Neural cell (in vitro differentiated cells): ENCODE measurements around the gene RNF215. TPM values are rescaled to one million over a fixed set of nuclear protein-coding genes. Genes with fewer than 3 reads are reported as not detected.

ENCODE experiments used
- H2AFZ ChIP-seq: fragments of 200-600, 300-800 bp; sonication (generic), shearing (Covaris generic); 2 replicates; pipeline ENCODE4 v1.6.0; 2014; ENCODE audit warnings: low read depth, mild to moderate bottlenecking, antibody characterized with exemption, low read length, moderate library complexity
- H3F3A ChIP-seq: fragments of 200-600 bp; shearing (Covaris generic); 2 replicates; pipeline ENCODE4 v1.6.1; 2016; ENCODE audit warnings: mild to moderate bottlenecking, moderate library complexity, mixed read lengths, antibody characterized with exemption, low read length; ENCODE audit not compliant: insufficient read depth, poor library complexity, severe bottlenecking
- H3K27ac ChIP-seq: fragments of 200-600, 300-800 bp; sonication (generic), shearing (Covaris generic); 2 replicates; pipeline ENCODE4 v1.5.1; 2014; ENCODE audit warnings: mild to moderate bottlenecking, low read length, moderate library complexity
- H3K27me3 ChIP-seq: fragments of 300-800, 200-600 bp; sonication (generic), shearing (Covaris generic); 2 replicates; pipeline ENCODE4 v1.6.0; 2014; ENCODE audit warnings: mild to moderate bottlenecking, low read depth, low read length, moderate library complexity; ENCODE audit not compliant: insufficient read depth
- H3K36me3 ChIP-seq: fragments of 300-800, 200-600 bp; sonication (generic), shearing (Covaris generic); 2 replicates; pipeline ENCODE4 v1.5.1; 2014; ENCODE audit warnings: mild to moderate bottlenecking, antibody characterized with exemption, low read length, moderate library complexity; ENCODE audit not compliant: insufficient read depth
- H3K4me2 ChIP-seq: fragments of 300-800, 200-600 bp; sonication (generic), shearing (Covaris generic); 2 replicates; pipeline ENCODE4 v1.6.0; 2014; ENCODE audit warnings: mild to moderate bottlenecking, low read length
- H3K4me3 ChIP-seq: fragments of 300-800, 200-600 bp; sonication (generic), shearing (Covaris generic); 2 replicates; pipeline ENCODE4 v1.5.1; 2014; ENCODE audit warnings: mild to moderate bottlenecking, low read length, moderate library complexity
- H3K79me2 ChIP-seq: fragments of 200-600 bp; shearing (Covaris generic); replicated peaks from 2 replicates; pipeline ENCODE4 v1.6.0; 2014; ENCODE audit warnings: mild to moderate bottlenecking, low read length, moderate library complexity; ENCODE audit not compliant: insufficient read depth
- H3K9ac ChIP-seq: fragments of 300-800, 200-600 bp; sonication (generic), shearing (Covaris generic); 2 replicates; pipeline ENCODE4 v1.6.1; 2016; ENCODE audit warnings: mild to moderate bottlenecking, low read length, mixed read lengths
- H3K9me2 ChIP-seq: fragments of 200-600 bp; shearing (Covaris generic); 2 replicates; pipeline ENCODE4 v1.6.1; 2016; ENCODE audit warnings: mild to moderate bottlenecking, low read length, mixed read lengths; ENCODE audit not compliant: insufficient read depth
- H3K9me3 ChIP-seq: fragments of 200-600, 300-800 bp; sonication (generic), shearing (Covaris generic); 2 replicates; pipeline ENCODE4 v1.6.1; 2016; ENCODE audit warnings: mild to moderate bottlenecking, mixed run types, low read length, moderate library complexity, mixed read lengths
- H4K20me1 ChIP-seq: fragments of 200-600 bp; shearing (Covaris generic); 2 replicates; pipeline ENCODE4 v1.6.1; 2016; ENCODE audit warnings: mild to moderate bottlenecking, mixed run types; ENCODE audit not compliant: insufficient read depth
- EP300 ChIP-seq: fragments of 450-650 bp; conservative IDR thresholded peaks from 2 replicates; pipeline ENCODE4 v1.6.1; 2014; ENCODE audit warnings: antibody characterized with exemption, mild to moderate bottlenecking, moderate library complexity; ENCODE audit not compliant: poor library complexity, severe bottlenecking
- EZH2 ChIP-seq: fragments of 200-600, 300-800 bp; shearing (Covaris generic), sonication (generic); IDR thresholded peaks from 2 replicates; pipeline ENCODE4 v1.6.1; 2014; ENCODE audit warnings: antibody characterized with exemption, low read length, borderline replicate concordance, mild to moderate bottlenecking; ENCODE audit not compliant: insufficient read depth, poor library complexity, severe bottlenecking
- MXI1 ChIP-seq: fragments of 450-650 bp; conservative IDR thresholded peaks from 2 replicates; pipeline ENCODE4 v1.6.1; 2014; ENCODE audit warnings: antibody characterized with exemption, mild to moderate bottlenecking; ENCODE audit not compliant: poor library complexity, severe bottlenecking
- POLR2AphosphoS5 ChIP-seq: IDR thresholded peaks from 2 replicates; pipeline ENCODE4 v1.6.1; 2012
- RAD21 ChIP-seq: fragments of 450-650 bp; conservative IDR thresholded peaks from 2 replicates; pipeline ENCODE4 v1.6.1; 2014; ENCODE audit warnings: antibody characterized with exemption, mild to moderate bottlenecking, moderate library complexity
- SMC3 ChIP-seq: fragments of 450-650 bp; conservative IDR thresholded peaks from 2 replicates; pipeline ENCODE4 v1.6.1; 2014; ENCODE audit warnings: antibody characterized with exemption, mild to moderate bottlenecking, moderate library complexity; ENCODE audit not compliant: poor library complexity
- TAF1 ChIP-seq: IDR thresholded peaks from 2 replicates; pipeline ENCODE4 v1.6.1; 2012; ENCODE audit warnings: low read depth
- polyA plus RNA-seq: library from polyadenylated mRNA; depleted of rRNA; stranded (reverse); fragments of >200 nt; gene quantifications from 2 replicates; pipeline ENCODE4 v1.2.3, GENCODE V29; 2014
- TF ChIP-seq, protein P1 (sequence below): fragments of 450-650 bp; IDR thresholded peaks from 2 replicates; pipeline ENCODE4 v1.5.1; 2014; ENCODE audit warnings: antibody characterized with exemption, mild to moderate bottlenecking, moderate library complexity; ENCODE audit not compliant: poor library complexity, severe bottlenecking
- TF ChIP-seq, protein P2 (sequence below): IDR thresholded peaks from 2 replicates; pipeline ENCODE4 v1.6.1; 2012; ENCODE audit warnings: borderline replicate concordance

RNF215 gene
- polyA plus RNA-seq, 1 donor from 2014 or later: 28.3 TPM

DNA sequence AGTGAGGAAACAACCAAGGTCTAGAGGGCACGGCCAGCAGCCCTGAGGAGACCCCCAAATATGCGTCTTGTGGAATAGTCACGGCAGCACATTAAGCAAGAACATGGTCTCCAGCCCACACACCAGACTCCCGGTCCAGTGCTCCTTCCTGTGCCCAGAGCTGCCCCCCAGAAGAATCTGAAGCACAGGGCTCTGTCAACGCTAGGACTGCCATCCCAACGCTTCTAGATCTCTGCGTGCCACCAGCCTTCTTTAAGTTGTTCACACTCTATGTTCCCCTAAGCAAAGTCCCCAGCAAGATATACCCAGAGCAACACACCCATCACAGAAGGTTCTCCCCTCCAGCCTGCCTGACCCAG lies 6.1 kb upstream of the RNF215 start:
- no peaks in the 10 kb centered on the region for H3K9me3 ChIP-seq
- H3K79me2 ChIP-seq: no peaks in the 10 kb centered on the region
- H3K36me3 ChIP-seq: no peaks in the 10 kb centered on the region
- peaks cover 18% of the 10 kb centered on the region for H3K27me3 ChIP-seq
- TF ChIP-seq RAD21: no peak
- no peak for TF ChIP-seq TAF1
- no peak for TF ChIP-seq MXI1
- TF ChIP-seq EZH2: no peak
- no peaks in the 10 kb centered on the region for H4K20me1 ChIP-seq
- H3K9ac ChIP-seq: no peak overlapping the region
- H3K27ac ChIP-seq: no peak overlapping the region
- no peaks in the 10 kb centered on the region for H3F3A ChIP-seq
- no peak overlapping the region for H2AFZ ChIP-seq
- no peak overlapping the region for H3K4me3 ChIP-seq
- no peak overlapping the region for H3K4me2 ChIP-seq
- H3K9me2 ChIP-seq: no peaks in the 10 kb centered on the region

DNA sequence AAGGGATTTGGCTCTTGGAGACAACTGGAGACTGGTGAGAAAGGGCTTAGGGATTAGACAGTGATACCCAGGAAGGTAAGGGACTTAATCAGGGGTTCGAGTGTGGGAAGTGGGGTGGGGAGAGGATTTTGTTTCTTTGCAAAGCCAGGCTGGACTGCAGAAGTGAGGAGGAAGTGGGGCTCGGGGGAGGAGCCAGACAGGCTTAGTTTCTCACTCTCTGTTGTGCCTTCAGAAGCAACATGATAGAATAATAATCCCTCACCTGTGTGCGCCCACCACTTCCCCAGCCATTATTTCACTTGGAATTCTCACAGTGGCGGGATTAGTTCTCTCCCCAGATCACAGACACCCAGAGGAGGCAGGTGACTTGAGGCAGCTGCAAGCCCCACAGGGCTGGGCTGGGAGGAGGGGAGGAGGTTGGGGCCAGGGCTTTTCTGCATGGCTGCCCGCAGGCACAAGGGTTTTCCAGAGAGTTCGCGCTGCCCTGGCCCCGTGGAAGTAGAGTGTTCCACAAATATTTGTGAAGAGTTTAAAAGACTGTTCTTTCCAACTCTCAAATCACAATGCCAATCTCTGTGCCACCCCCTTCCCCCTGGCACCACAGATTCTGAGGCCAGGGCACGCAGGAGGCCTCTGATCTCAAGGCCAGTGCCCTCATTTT lies 5.6 kb upstream of the RNF215 start:
- Histone ChIP-seq H3K27ac (no peak overlapping the region), H3K9me3 (no peaks in the 10 kb centered on the region), H3K9ac (no peak overlapping the region), H2AFZ (no peak overlapping the region), H3K9me2 (no peaks in the 10 kb centered on the region), H3K36me3 (no peaks in the 10 kb centered on the region), H3F3A (no peaks in the 10 kb centered on the region), H3K4me2 (no peak overlapping the region), H3K79me2 (no peaks in the 10 kb centered on the region), H3K27me3 (peaks cover 15% of the 10 kb centered on the region), H3K4me3 (no peak overlapping the region), H4K20me1 (no peaks in the 10 kb centered on the region)
- TF ChIP-seq EZH2 (no peak), EP300 (no peak), RAD21 (no peak), TAF1 (no peak), SMC3 (no peak), POLR2AphosphoS5 (no peak), MXI1 (no peak)
- TF ChIP-seq, protein P1, sequence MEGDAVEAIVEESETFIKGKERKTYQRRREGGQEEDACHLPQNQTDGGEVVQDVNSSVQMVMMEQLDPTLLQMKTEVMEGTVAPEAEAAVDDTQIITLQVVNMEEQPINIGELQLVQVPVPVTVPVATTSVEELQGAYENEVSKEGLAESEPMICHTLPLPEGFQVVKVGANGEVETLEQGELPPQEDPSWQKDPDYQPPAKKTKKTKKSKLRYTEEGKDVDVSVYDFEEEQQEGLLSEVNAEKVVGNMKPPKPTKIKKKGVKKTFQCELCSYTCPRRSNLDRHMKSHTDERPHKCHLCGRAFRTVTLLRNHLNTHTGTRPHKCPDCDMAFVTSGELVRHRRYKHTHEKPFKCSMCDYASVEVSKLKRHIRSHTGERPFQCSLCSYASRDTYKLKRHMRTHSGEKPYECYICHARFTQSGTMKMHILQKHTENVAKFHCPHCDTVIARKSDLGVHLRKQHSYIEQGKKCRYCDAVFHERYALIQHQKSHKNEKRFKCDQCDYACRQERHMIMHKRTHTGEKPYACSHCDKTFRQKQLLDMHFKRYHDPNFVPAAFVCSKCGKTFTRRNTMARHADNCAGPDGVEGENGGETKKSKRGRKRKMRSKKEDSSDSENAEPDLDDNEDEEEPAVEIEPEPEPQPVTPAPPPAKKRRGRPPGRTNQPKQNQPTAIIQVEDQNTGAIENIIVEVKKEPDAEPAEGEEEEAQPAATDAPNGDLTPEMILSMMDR: no peak
- TF ChIP-seq, protein P2, sequence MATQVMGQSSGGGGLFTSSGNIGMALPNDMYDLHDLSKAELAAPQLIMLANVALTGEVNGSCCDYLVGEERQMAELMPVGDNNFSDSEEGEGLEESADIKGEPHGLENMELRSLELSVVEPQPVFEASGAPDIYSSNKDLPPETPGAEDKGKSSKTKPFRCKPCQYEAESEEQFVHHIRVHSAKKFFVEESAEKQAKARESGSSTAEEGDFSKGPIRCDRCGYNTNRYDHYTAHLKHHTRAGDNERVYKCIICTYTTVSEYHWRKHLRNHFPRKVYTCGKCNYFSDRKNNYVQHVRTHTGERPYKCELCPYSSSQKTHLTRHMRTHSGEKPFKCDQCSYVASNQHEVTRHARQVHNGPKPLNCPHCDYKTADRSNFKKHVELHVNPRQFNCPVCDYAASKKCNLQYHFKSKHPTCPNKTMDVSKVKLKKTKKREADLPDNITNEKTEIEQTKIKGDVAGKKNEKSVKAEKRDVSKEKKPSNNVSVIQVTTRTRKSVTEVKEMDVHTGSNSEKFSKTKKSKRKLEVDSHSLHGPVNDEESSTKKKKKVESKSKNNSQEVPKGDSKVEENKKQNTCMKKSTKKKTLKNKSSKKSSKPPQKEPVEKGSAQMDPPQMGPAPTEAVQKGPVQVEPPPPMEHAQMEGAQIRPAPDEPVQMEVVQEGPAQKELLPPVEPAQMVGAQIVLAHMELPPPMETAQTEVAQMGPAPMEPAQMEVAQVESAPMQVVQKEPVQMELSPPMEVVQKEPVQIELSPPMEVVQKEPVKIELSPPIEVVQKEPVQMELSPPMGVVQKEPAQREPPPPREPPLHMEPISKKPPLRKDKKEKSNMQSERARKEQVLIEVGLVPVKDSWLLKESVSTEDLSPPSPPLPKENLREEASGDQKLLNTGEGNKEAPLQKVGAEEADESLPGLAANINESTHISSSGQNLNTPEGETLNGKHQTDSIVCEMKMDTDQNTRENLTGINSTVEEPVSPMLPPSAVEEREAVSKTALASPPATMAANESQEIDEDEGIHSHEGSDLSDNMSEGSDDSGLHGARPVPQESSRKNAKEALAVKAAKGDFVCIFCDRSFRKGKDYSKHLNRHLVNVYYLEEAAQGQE: no peak
